Posterior vena cava (tissue), 2 donors: ENCODE measurements around the gene LIPH. TPM values are rescaled to one million over a fixed set of nuclear protein-coding genes. Genes with fewer than 3 reads are reported as not detected.
"Not testable (repeated sequence)": the region's sequence is repeated elsewhere in the genome, so short reads cannot be mapped to it uniquely, and the experiment has no call there.

Source experiments
- DNase-seq: peaks from one replicate; pipeline ENCODE4 v3.0.0-alpha.2; 2020; ENCODE audit warnings: low spot score
- intact Hi-C, 2 donors: fragments of 100-400 bp; cut with DNase I; formaldehyde crosslinking; loops; one replicate each; pipeline versions ENCODE4 v1.14.1 to v1.14.2; 2022 to 2023
- long read RNA-seq, 2 donors: library from polyadenylated mRNA; unstranded; transcript quantifications; one replicate each; pipeline ENCODE4 v2.0.0, GENCODE V29; 2020 to 2021
- total RNA-seq, 2 donors: library from RNA; stranded (reverse); fragmentation: NEBNext Ultra II Directional; extraction: Animal tissue kit (Norgen Biotek cat#: 25700); gene quantifications; one replicate each; pipeline ENCODE4 v1.2.1, GENCODE V29; 2021
- donor health status: DM: yes; HTN: yes; CAD: no.
- donor health status: DM: yes; HTN: yes; CAD: no.

The LIPH gene
- total RNA-seq = under 1 TPM in 1 of 2 donors, not detected in 1; 0.19 TPM
- long read RNA-seq, donor 1, partial matches to known transcripts = 0 of 1 reads
- long read RNA-seq, donor 1, other reads (novel, unspliced or antisense) = 1 of 1 reads
- long read RNA-seq, donor 2 = 0 reads

- no peak for DNase-seq
- intact Hi-C loops = no loop called here
Measured at GRCh38 chr3:185552358-185552877, at the start of gene LIPH. Gene LIPH, minus strand, starts transcription at chr3:185552588. Its CDS starts 117 bp downstream, at chr3:185552471.

- no peak for DNase-seq
- intact Hi-C loops = no loop called here
Measured at GRCh38 chr3:185595526-185595925, 43.1 kb upstream of the LIPH start.

GRCh38 chr3:185594073-185594472 lies 41.7 kb upstream of the LIPH start:
- intact Hi-C loops = no loop called here

GRCh38 chr3:185586686-185587039 lies 34.3 kb upstream of the LIPH start:
- intact Hi-C loops = no loop called here
- DNase-seq = no peak

More at GRCh38 chr3:185594073-185594472, 41.7 kb upstream of the LIPH start:
- DNase-seq = no peak

DNA sequence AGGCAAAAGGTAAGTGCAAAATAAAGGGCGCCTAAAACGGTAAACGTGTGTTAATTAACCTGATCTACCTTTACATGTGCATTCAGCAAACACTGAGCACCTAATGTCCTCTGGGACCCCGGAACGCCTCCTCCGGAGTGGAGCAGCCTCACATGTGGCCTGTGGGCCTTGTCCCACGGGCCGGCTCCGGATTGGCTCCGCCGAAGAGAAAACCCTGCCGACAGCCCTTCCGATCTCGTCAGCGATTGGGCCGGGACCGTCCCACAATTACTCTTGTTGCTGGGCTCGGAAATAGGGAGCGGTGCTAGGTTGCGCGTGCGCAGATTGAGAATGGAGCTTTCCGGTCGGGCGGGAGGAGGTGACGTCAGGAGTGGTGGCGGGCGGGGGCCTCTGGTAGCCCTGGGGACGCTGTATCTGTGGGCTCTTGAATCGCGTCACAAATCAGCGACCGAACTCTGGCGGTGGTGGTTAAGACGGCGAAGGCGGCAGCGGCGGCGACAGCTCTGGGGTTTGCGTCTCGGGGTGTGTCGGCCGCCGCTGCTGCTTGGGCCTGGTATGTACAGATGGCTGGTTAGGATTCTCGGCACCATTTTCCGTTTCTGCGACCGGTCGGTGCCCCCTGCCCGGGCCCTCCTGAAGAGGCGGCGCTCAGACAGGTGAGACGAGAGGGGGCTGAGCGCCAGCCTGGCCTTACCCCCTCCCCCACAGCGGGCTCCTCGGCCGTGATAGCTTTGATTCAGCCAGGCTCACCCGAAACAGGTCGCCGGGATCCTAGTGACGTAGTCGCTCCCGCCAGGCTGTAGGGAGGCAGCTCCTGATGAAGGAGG lies 33.7 kb upstream of the LIPH start, which contains the start of gene SENP2:
TSS of gene SENP2 (plus strand) at position 437 of the 827 bp plus-strand sequence. CDS start at position 556, 119 bp downstream.
- intact Hi-C loops = no loop called here
- DNase-seq = peak; percentile 100

- intact Hi-C loops = no loop called here
- DNase-seq = no peak
Measured at GRCh38 chr3:185585518-185585858, 33.1 kb upstream of the LIPH start.

DNA sequence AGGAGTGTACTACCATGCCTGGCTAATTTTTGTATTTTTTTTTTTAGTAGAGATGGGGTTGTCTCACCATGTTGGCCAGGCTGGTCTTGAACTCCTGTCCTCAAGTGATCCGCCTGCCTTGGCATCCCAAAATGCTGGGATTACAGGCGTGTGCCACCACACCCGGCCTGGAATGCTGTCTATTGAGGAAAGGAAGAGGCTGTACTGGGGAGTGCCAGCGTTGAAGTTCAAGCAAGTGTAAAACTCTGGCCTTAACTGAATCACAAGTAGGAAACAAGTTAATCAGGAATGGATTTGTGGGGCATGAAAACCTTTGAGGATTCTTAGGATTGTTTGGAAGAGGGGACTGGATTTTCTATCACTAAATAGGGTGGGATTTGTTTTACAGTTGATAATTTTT lies 32.3 kb upstream of the LIPH start:
- DNase-seq = no peak
- intact Hi-C loops = no loop called here

GRCh38 chr3:185583925-185584324 lies 31.5 kb upstream of the LIPH start:
- DNase-seq = no peak
- intact Hi-C loops = no loop called here

GRCh38 chr3:185582871-185583270 lies 30.5 kb upstream of the LIPH start:
- DNase-seq = no peak
- intact Hi-C loops = no loop called here

DNA sequence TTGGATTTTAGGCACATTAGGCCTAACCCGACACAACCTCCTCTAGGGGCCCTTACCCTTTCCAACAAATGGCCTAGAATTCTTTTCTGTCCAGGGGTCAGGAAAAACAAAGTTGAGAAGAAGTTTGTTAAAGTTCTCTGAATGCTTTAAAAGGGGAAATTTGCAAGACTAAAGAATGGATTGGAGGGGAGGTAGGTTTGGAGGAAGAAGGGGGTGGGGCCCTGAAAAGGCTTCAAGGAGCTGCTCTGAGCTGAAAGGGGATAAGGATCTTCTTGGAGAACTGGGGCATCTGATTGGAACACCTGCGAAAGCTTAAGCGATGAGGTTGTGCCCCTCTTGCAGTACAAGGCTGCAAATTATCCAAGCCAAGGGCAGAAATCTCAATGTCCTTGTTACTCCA lies 29.8 kb upstream of the LIPH start:
- intact Hi-C loops = no loop called here
- no peak for DNase-seq

GRCh38 chr3:185575108-185575869 lies 22.9 kb upstream of the LIPH start:
- DNase-seq = peak; percentile 47
- intact Hi-C loops = not testable (repeated sequence)

DNA sequence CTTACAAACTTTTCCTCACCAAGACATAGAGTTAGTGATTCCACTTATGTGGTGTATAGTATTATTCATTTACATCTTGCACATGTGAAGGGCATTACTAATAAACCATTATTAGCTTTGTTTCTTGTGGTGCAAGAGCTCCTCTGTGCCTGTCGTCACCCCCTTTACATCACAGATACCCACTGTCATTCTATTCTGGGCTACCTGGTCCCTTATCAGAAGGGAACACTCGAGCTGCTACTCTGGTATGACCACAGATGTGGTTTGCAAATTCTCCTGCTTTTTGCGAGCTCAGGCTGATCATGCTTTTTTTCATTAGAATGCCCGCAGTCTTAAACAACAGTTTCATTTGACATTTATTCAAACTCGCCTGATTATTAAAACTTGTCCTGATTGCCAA lies 19.8 kb upstream of the LIPH start:
- intact Hi-C loops = no loop called here
- DNase-seq = no peak

- intact Hi-C loops = no loop called here
Measured at GRCh38 chr3:185561958-185562357, 9.6 kb upstream of the LIPH start.

GRCh38 chr3:185561374-185561943 lies 9.1 kb upstream of the LIPH start:
- intact Hi-C loops = no loop called here
- no peak for DNase-seq

More at GRCh38 chr3:185561958-185562357, 9.6 kb upstream of the LIPH start:
- no peak for DNase-seq

- intact Hi-C loops = no loop called here
- DNase-seq = no peak
Measured at GRCh38 chr3:185560676-185561075, 8.3 kb upstream of the LIPH start.

DNA sequence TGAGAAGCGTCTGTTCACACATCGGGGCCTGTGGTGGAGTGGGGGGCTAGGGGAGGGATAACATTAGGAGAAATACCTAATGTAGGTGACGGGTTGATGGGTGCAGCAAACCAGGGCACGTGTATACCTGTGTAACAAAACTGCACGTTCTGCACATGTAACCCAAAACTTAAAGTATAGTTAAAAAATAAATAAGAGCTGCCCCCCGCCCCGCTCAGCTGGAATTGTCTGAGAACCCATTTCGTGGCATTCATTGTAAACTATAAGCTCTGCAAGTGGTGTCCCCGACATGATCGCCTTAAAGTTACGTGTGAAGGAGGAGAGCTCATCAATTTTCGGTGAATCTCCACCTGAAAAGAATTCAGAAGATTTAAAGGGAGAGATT lies 7.3 kb upstream of the LIPH start:
- no peak for DNase-seq

GRCh38 chr3:185558395-185558794 lies 6.0 kb upstream of the LIPH start:
- intact Hi-C loops = no loop called here
- no peak for DNase-seq

More for the DNA sequence above, 7.3 kb upstream of the LIPH start:
- intact Hi-C loops = no loop called here

DNA sequence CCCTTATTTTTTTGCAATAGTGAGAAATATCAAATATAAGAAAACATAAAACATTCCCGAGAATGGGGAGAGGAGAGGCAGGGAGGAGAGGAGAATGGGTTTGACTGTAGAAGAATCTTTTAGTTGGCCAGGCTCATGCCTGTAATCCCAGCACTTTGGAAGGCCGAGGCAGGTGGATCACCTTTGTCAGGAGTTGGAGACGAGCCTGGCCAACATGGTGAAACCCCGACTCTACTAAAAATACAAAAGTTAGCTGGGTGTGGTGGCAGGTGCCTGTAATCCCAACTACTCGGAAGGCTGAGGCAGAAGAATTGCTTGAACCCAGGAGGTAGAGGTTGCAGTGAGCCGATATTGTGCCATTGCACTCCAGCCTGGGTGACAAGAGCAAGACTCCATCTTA lies 4.3 kb upstream of the LIPH start:
- DNase-seq = not testable (repeated sequence)

GRCh38 chr3:185555860-185556347 lies 3.5 kb upstream of the LIPH start:
- intact Hi-C loops = no loop called here
- DNase-seq = no peak

More for the DNA sequence above, 4.3 kb upstream of the LIPH start:
- intact Hi-C loops = not testable (repeated sequence)

DNA sequence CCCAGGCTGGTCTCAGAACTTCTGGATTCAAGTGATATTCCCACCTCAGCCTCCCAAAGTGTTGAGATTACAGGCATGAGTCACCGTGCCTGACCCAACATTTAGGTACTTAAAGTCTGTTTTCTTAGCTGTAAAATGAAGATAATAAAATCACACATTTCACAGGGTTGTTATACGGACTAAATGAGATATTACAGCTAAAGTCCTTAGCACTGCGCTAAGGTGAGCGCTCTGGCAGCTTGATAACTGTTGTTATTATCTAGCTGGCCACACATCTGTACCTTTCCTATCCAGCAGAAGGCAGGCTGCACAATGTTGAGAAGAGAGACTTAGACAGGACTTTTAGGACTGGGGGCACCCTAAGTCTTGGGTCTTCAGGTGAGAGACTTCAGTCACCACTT lies 2.7 kb upstream of the LIPH start:
- intact Hi-C loops = no loop called here
- DNase-seq = no peak
